Keratinocyte (primary cell): ENCODE results near the gene TBC1D16. TPM values are rescaled to one million over a fixed set of nuclear protein-coding genes. Genes with fewer than 3 reads are reported as not detected.

ENCODE experiments used
- DNase-seq: peaks from one replicate; pipeline ENCODE4 v3.0.0-alpha.2; 2011; ENCODE audit warnings: low read depth, missing footprints, low spot score
- FAIRE-seq: peaks from 2 replicates; lab custom pipeline; 2011; peaks lifted over from hg19 to GRCh38; lab: Jason Lieb, UNC
- H2AFZ ChIP-seq: 2 replicates; pipeline ENCODE4 v1.6.0; 2012; ENCODE audit warnings: low read length, control low read depth, inconsistent platforms; ENCODE audit not compliant: control insufficient read depth
- H3K27ac ChIP-seq: 2 replicates; pipeline ENCODE4 v1.5.1; 2011; ENCODE audit warnings: low read length; ENCODE audit not compliant: control insufficient read depth, insufficient read depth
- H3K27me3 ChIP-seq: 3 replicates; pipeline ENCODE4 v1.6.0; 2011; ENCODE audit warnings: low read length; ENCODE audit not compliant: control insufficient read depth, insufficient read depth; ENCODE audit errors: extremely low read depth
- H3K36me3 ChIP-seq, 2 experiments: 2 replicates in 1 of 2; 3 replicates in 1 of 2; pipeline ENCODE4 v1.5.1; 2011; ENCODE audit warnings: low read length in 2 of 2, mild to moderate bottlenecking in 1 of 2; ENCODE audit not compliant: control insufficient read depth in 2 of 2, insufficient read depth in 2 of 2; ENCODE audit errors: extremely low read depth in 1 of 2
- H3K4me1 ChIP-seq: 3 replicates; pipeline ENCODE4 v1.5.1; 2011; ENCODE audit warnings: low read length; ENCODE audit not compliant: control insufficient read depth, insufficient read depth; ENCODE audit errors: extremely low read depth
- H3K4me2 ChIP-seq: 3 replicates; pipeline ENCODE4 v1.6.0; 2011; ENCODE audit warnings: low read depth, low read length; ENCODE audit not compliant: control insufficient read depth, insufficient read depth; ENCODE audit errors: extremely low read depth
- H3K4me3 ChIP-seq, 3 experiments: fragments of 200-600 bp in 1 of 3; sonication (generic) in 1 of 3; 2 replicates in 2 of 3; 3 replicates in 1 of 3; pipeline ENCODE4 v1.5.1; 2011 to 2016; ENCODE audit warnings: low read length in 3 of 3, mild to moderate bottlenecking in 3 of 3, control low read depth in 2 of 3, inconsistent platforms in 1 of 3, low read depth in 1 of 3, mixed read lengths in 1 of 3, mixed run types in 1 of 3, moderate library complexity in 1 of 3; ENCODE audit not compliant: control insufficient read depth in 2 of 3, insufficient read depth in 2 of 3; ENCODE audit errors: extremely low read depth in 1 of 3
- H3K79me2 ChIP-seq: 2 replicates; pipeline ENCODE4 v1.6.0; 2012; ENCODE audit warnings: low read length; ENCODE audit not compliant: control insufficient read depth, insufficient read depth
- H3K9ac ChIP-seq: 3 replicates; pipeline ENCODE4 v1.6.0; 2011; ENCODE audit warnings: low read length; ENCODE audit not compliant: control insufficient read depth, insufficient read depth; ENCODE audit errors: extremely low read depth
- H3K9me1 ChIP-seq: 3 replicates; pipeline ENCODE4 v1.6.0; 2011; ENCODE audit warnings: low read length; ENCODE audit not compliant: control insufficient read depth, insufficient read depth; ENCODE audit errors: extremely low read depth
- H3K9me3 ChIP-seq: 2 replicates; pipeline ENCODE4 v1.5.1; 2012; ENCODE audit warnings: low read depth, low read length; ENCODE audit not compliant: control insufficient read depth
- H4K20me1 ChIP-seq: 3 replicates; pipeline ENCODE4 v1.6.0; 2011; ENCODE audit warnings: low read length; ENCODE audit not compliant: control insufficient read depth, insufficient read depth; ENCODE audit errors: extremely low read depth
- EZH2 ChIP-seq: IDR thresholded peaks from one replicate; pipeline ENCODE4 v1.6.1; 2012; ENCODE audit warnings: inconsistent platforms, mild to moderate bottlenecking, low read length, moderate library complexity
- dilution Hi-C: fragments of 300-500 bp; cut with MboI; formaldehyde crosslinking; loops from one replicate; pipeline ENCODE4 v1.7.0; 2020; ENCODE audit warnings: low sequenced_read_pairs; ENCODE audit not compliant: extremely low pct_ligation_motif_present
- polyA plus RNA-seq, 5 experiments: library from polyadenylated mRNA; depleted of rRNA in 3 of 5; stranded (reverse) in 3 of 5; stranded (forward) in 1 of 5; unstranded in 1 of 5; fragments of >200 nt; gene quantifications; 1 replicate in 1 of 5; 2 replicates in 3 of 5; 3 replicates in 1 of 5; pipeline versions ENCODE4 v1.2.1 to v1.2.3, GENCODE V29; 2011 to 2012; ENCODE audit warnings: missing spikeins in 2 of 5, low read depth in 1 of 5, low replicate concordance in 1 of 5
- TF ChIP-seq, protein P1 (sequence below), 3 experiments: IDR thresholded peaks in 1 of 3; conservative IDR thresholded peaks in 1 of 3; optimal IDR thresholded peaks in 1 of 3; 2 replicates in 2 of 3; 3 replicates in 1 of 3; pipeline versions ENCODE3 to v1.5.1; 2011; ENCODE audit warnings: low read length in 3 of 3, mild to moderate bottlenecking in 3 of 3, moderate library complexity in 2 of 3, control low read depth in 1 of 3, inconsistent platforms in 1 of 3; ENCODE audit not compliant: insufficient read depth in 2 of 3; ENCODE audit errors: extremely low read depth in 1 of 3

The TBC1D16 gene
- polyA plus RNA-seq, 1 donor (not counting 4 experiments of a cell fraction or from before 2014, with no cell fraction given) = 8.6 TPM

DNA sequence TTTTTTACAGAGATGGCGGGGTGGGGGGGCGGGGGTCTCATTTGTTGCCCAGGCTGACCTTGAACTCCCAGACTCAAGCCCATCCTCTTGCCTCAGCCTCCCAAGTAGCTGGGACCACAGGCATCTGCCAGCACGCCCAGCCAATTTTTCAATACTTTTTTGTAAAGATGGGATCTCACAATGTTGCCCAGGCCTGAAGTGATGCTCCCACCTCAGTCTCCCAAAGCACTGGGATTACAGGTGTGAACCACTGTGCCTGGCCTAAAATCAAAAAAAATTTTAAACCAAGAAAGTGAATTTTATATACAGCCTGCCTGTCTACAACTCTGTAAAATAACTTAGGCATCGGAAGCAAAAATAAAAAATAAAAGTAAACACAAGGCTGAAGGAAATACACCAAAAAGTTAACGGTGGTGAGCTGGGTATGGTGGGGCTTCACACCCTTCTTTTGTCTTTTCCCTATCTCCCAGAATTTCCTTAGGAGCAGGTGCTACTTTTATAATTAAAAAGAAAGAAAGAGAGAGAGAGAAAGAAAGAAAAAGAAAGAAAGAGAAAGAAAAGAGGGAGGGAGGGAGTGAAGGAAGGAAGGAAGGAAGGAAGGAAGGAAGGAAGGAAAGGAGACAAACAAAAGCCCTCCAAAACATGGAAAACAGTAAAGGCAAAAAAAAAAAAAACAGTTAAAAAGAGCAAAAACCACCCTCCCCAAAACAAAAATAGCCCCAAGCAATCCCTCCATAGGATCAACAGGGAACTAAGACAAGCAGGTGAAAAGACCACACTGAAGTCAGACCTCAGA, 51.4 kb downstream of the TBC1D16 start:
- TF ChIP-seq, protein P1, sequence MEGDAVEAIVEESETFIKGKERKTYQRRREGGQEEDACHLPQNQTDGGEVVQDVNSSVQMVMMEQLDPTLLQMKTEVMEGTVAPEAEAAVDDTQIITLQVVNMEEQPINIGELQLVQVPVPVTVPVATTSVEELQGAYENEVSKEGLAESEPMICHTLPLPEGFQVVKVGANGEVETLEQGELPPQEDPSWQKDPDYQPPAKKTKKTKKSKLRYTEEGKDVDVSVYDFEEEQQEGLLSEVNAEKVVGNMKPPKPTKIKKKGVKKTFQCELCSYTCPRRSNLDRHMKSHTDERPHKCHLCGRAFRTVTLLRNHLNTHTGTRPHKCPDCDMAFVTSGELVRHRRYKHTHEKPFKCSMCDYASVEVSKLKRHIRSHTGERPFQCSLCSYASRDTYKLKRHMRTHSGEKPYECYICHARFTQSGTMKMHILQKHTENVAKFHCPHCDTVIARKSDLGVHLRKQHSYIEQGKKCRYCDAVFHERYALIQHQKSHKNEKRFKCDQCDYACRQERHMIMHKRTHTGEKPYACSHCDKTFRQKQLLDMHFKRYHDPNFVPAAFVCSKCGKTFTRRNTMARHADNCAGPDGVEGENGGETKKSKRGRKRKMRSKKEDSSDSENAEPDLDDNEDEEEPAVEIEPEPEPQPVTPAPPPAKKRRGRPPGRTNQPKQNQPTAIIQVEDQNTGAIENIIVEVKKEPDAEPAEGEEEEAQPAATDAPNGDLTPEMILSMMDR (optimal IDR thresholded peaks at IDR 0.05 in 1 of 3, IDR thresholded peaks at IDR 0.05 in 1 of 3, conservative IDR thresholded peaks at IDR 0.05 in 1 of 3; ENCODE audit: extremely low read depth in 1 of 3, insufficient read depth in 2 of 3, low read length in 3 of 3) = no peak
- no peak for TF ChIP-seq EZH2
- dilution Hi-C loops = no loop called here
- Histone ChIP-seq H3K9ac (no peak overlapping the region), H3K36me3 (no peaks in the 10 kb centered on the region), H3K27ac (no peak overlapping the region), H3K4me2 (no peak overlapping the region), H3K4me3 (no peak overlapping the region), H3K9me3 (no peaks in the 10 kb centered on the region), H3K79me2 (no peaks in the 10 kb centered on the region), H4K20me1 (peaks cover 8% of the 10 kb centered on the region), H3K9me1 (no peaks in the 10 kb centered on the region), H3K27me3 (no peaks in the 10 kb centered on the region), H3K4me1 (no peaks in the 10 kb centered on the region), H2AFZ (no peak overlapping the region)
- DNase-seq = no peak
- no peak for FAIRE-seq

DNA sequence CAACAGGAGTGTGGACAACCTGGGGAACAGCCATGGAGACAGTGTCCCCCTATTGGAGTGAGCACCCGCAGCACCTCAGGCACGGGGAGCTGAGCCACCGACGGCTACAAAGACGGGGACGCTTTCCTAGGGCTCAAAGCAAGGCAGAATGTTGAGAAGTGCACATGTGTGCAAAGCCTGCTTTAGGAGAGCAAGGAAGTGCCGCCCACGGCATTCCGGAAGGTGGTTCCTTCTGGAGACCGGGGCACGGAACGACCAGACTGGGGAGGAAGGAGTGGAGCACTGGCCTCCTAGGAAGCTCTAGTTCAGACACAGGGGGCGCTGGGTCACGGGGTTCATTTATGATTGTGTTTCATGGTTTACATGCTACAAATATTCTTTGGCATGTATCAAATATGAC, 52.2 kb downstream of the TBC1D16 start:
- Histone ChIP-seq H2AFZ (no peak overlapping the region), H3K9me3 (no peaks in the 10 kb centered on the region), H3K9me1 (no peaks in the 10 kb centered on the region), H3K36me3 (no peaks in the 10 kb centered on the region), H3K27me3 (no peaks in the 10 kb centered on the region), H3K9ac (no peak overlapping the region), H3K27ac (no peak overlapping the region), H3K4me1 (no peaks in the 10 kb centered on the region), H4K20me1 (peaks cover 6% of the 10 kb centered on the region), H3K4me3 (no peak overlapping the region), H3K4me2 (no peak overlapping the region), H3K79me2 (no peaks in the 10 kb centered on the region)
- FAIRE-seq (no peak), DNase-seq (no peak)
- no peak for TF ChIP-seq EZH2
- TF ChIP-seq, protein P1 (optimal IDR thresholded peaks at IDR 0.05 in 1 of 3, IDR thresholded peaks at IDR 0.05 in 1 of 3, conservative IDR thresholded peaks at IDR 0.05 in 1 of 3; ENCODE audit: extremely low read depth in 1 of 3, insufficient read depth in 2 of 3, low read length in 3 of 3) = no peak
- dilution Hi-C loops = no loop called here
